Mesendoderm (in vitro differentiated cells): ENCODE results near the gene SMPD3. TPM values are rescaled to one million over a fixed set of nuclear protein-coding genes. Genes with fewer than 3 reads are reported as not detected.
"Not testable (repeated sequence)": the region's sequence is repeated elsewhere in the genome, so short reads cannot be mapped to it uniquely, and the experiment has no call there.

Source experiments
- DNase-seq: peaks from one replicate; pipeline ENCODE4 v3.0.0; 2013
- H2AK5ac ChIP-seq: 2 replicates; pipeline ENCODE4 v1.6.1; 2013; ENCODE audit warnings: low read length, inconsistent platforms
- H2BK120ac ChIP-seq: 2 replicates; pipeline ENCODE4 v1.6.1; 2013; ENCODE audit warnings: low read depth, mild to moderate bottlenecking, low read length, moderate library complexity, mixed read lengths
- H2BK15ac ChIP-seq: replicated peaks from 2 replicates; pipeline ENCODE4 v1.6.1; 2013; ENCODE audit warnings: low read depth, mild to moderate bottlenecking, moderate library complexity
- H2BK5ac ChIP-seq: 2 replicates; pipeline ENCODE4 v1.6.1; 2013; ENCODE audit warnings: low read length, inconsistent platforms
- H3K18ac ChIP-seq: 2 replicates; pipeline ENCODE4 v1.6.1; 2013; ENCODE audit warnings: mild to moderate bottlenecking, low read length, mixed read lengths
- H3K23ac ChIP-seq: one replicate; pipeline ENCODE4 v1.6.1; 2013; ENCODE audit warnings: low read length
- H3K27ac ChIP-seq: 2 replicates; pipeline ENCODE4 v1.5.1; 2013; ENCODE audit warnings: low read depth, mild to moderate bottlenecking, inconsistent platforms, low read length, moderate library complexity
- H3K27me3 ChIP-seq: 2 replicates; pipeline ENCODE4 v1.6.1; 2013; ENCODE audit warnings: low read length, control low read depth, mild to moderate bottlenecking, inconsistent platforms; ENCODE audit not compliant: insufficient read depth, poor library complexity
- H3K36me3 ChIP-seq: 2 replicates; pipeline ENCODE4 v1.6.1; 2013; ENCODE audit warnings: low read length, inconsistent platforms; ENCODE audit not compliant: control insufficient read depth, insufficient read depth
- H3K4ac ChIP-seq: one replicate; pipeline ENCODE4 v1.6.1; 2013; ENCODE audit warnings: low read depth, mild to moderate bottlenecking, low read length, moderate library complexity
- H3K4me1 ChIP-seq: 2 replicates; pipeline ENCODE4 v1.6.1; 2013; ENCODE audit warnings: low read depth, low read length, inconsistent platforms; ENCODE audit not compliant: control insufficient read depth
- H3K4me2 ChIP-seq: 2 replicates; pipeline ENCODE4 v1.6.1; 2013; ENCODE audit warnings: low read length
- H3K4me3 ChIP-seq: 2 replicates; pipeline ENCODE4 v1.5.1; 2013; ENCODE audit warnings: mild to moderate bottlenecking, low read length
- H3K56ac ChIP-seq: one replicate; pipeline ENCODE4 v1.6.1; 2013; ENCODE audit warnings: low read length
- H3K79me1 ChIP-seq: 2 replicates; pipeline ENCODE4 v1.6.1; 2013; ENCODE audit warnings: low read length, inconsistent platforms
- H3K79me2 ChIP-seq: 2 replicates; pipeline ENCODE4 v1.6.1; 2013; ENCODE audit warnings: mild to moderate bottlenecking, low read length; ENCODE audit not compliant: control insufficient read depth, insufficient read depth
- H3K9ac ChIP-seq: 2 replicates; pipeline ENCODE4 v1.6.1; 2013; ENCODE audit warnings: low read length, inconsistent platforms
- H4K5ac ChIP-seq: one replicate; pipeline ENCODE4 v1.6.1; 2013; ENCODE audit warnings: low read length
- H4K8ac ChIP-seq: one replicate; pipeline ENCODE4 v1.6.1; 2013; ENCODE audit warnings: low read depth, mild to moderate bottlenecking, control low read depth, low read length, moderate library complexity
- WGBS: extraction: QIAGEN DNeasy Blood & Tissue Kit; methylation state at CpG from one replicate; pipeline ENCODE4 v1.1.7; 2013; ENCODE audit warnings: low lambda C conversion rate, missing lambda C conversion rate; ENCODE audit not compliant: insufficient coverage; ENCODE audit errors: extremely low coverage; 5-methylcytosine and 5-hydroxymethylcytosine counted together
- polyA plus RNA-seq, 2 experiments: library from polyadenylated mRNA; stranded (reverse); fragments of 200-250 nt; gene quantifications; one replicate each; pipeline ENCODE4 v1.2.3, GENCODE V29; 2013

SMPD3 gene
- polyA plus RNA-seq (2013, experiment 1 of 2) = 0.66 TPM
- 0.49 TPM for polyA plus RNA-seq (2013, experiment 2 of 2)

DNA sequence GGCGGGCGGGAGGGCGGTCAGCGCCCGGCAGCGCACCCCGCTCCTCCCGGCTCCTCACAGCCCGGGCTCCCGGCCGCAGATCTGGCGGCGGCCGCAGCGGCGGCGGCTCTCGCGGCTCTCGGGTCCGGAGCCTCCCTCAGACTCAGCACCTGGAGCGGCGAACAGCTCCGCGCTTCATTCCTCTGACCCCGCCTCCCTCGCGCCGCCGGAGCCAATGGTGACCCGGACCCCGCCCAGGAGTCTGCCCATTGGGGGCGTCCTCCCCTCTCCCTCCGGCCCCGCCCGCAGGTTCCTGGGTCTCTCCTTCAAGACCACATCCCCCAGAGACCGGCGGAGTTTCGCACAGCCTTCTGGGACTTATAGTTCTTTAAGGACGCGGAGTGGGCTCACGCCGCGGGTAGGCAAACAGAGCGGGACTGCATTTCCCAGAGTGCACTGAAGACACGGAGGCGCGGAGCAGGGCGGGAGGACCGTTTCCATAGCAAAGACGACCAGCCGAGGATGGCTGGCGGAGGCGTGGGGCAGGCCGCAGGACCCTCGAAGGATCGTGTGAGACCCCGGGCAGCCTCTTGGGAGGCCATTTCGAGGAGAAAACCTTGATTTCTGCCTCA is at the start of gene SMPD3:
TSS of gene SMPD3 (minus strand) at position 149 of the 611 bp plus-strand sequence. CDS start 76,327 bp downstream, outside the sequence.
- H3K4me1 ChIP-seq = no peaks in the 10 kb centered on the region
- H3K79me1 ChIP-seq = no peaks in the 10 kb centered on the region
- no peak within 1 kb of the TSS for H3K18ac ChIP-seq
- peak within 1 kb of the TSS; percentile 16 for H3K4me3 ChIP-seq
- no peaks in the 10 kb centered on the region for H3K36me3 ChIP-seq
- no peak within 1 kb of the TSS for H3K27ac ChIP-seq
- no peak within 1 kb of the TSS for H3K4ac ChIP-seq
- no peak within 1 kb of the TSS for H3K56ac ChIP-seq
- no CpG with 5 or more reads among the region's 59 CpGs for WGBS
- no peak within 1 kb of the TSS for H2BK5ac ChIP-seq
- DNase-seq = peak; percentile 100
- no peak within 1 kb of the TSS for H2BK15ac ChIP-seq
- H4K8ac ChIP-seq = no peak within 1 kb of the TSS
- peak within 1 kb of the TSS; percentile 36 for H3K4me2 ChIP-seq
- no peak within 1 kb of the TSS for H4K5ac ChIP-seq
- H2BK120ac ChIP-seq = no peak within 1 kb of the TSS
- H2AK5ac ChIP-seq = no peak within 1 kb of the TSS
- H3K23ac ChIP-seq = no peak within 1 kb of the TSS
- no peaks in the 10 kb centered on the region for H3K79me2 ChIP-seq
- H3K27me3 ChIP-seq = peaks cover 3% of the 10 kb centered on the region
- peak within 1 kb of the TSS; percentile 27 for H3K9ac ChIP-seq

DNA sequence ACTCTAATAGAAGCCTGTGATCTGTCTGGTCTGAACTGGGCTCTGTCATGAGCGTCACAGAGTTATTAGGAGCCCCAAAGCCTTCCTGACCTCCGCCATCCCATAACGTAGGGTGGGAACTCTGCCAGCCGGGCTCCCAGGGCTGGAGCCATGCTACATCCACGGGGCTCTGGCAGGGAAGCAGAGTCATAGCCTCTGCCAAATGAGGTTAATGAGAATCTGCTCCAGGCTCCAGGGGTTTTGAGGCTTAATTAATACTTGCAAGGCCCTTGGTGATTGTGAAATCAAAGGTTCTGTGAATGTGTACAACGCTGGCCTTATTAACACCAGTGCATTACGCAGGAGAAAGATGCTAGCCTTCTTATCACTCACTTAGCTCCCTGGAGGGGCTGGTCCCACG is 48.4 kb upstream of the SMPD3 start:
- Histone ChIP-seq H3K4ac (no peak overlapping the region), H3K23ac (no peak overlapping the region), H2BK120ac (no peak overlapping the region), H3K9ac (no peak overlapping the region), H3K27ac (no peak overlapping the region), H2BK15ac (no peak overlapping the region), H3K56ac (no peak overlapping the region), H3K4me1 (no peaks in the 10 kb centered on the region), H3K18ac (no peak overlapping the region), H3K27me3 (no peaks in the 10 kb centered on the region), H2AK5ac (no peak overlapping the region), H3K79me2 (no peaks in the 10 kb centered on the region), H3K4me3 (no peak overlapping the region), H2BK5ac (no peak overlapping the region), H3K79me1 (no peaks in the 10 kb centered on the region), H4K5ac (no peak overlapping the region), H4K8ac (no peak overlapping the region), H3K4me2 (no peak overlapping the region), H3K36me3 (no peaks in the 10 kb centered on the region)
- no peak for DNase-seq
- WGBS = no CpG with 5 or more reads among the region's 8 CpGs

DNA sequence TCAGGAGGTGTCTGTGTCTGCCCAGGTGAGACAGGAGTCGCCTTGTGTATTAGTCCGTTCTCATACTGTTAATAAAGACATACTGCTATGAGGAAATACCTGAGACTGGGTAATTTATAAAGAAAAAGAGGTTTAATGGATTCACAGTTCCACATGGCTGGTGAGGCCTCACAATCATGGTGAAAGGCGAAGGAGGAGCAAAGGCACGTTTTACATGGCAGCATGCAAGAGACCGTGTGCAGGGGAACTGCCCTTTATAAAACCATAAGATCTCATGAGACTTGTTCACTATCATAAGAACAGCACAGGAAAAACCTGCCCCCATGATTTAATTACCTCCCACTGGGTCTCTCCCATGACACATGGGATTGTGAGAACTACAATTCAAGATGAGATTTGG is 46.0 kb upstream of the SMPD3 start:
- WGBS = no CpG with 5 or more reads among the region's 5 CpGs
- H2BK120ac ChIP-seq, H3K79me1 ChIP-seq, H4K5ac ChIP-seq, H3K27ac ChIP-seq, H3K36me3 ChIP-seq, H3K27me3 ChIP-seq, H2BK5ac ChIP-seq, H3K23ac ChIP-seq, H2AK5ac ChIP-seq, H3K4me3 ChIP-seq, H3K4me2 ChIP-seq, H3K79me2 ChIP-seq, DNase-seq, H3K4ac ChIP-seq, H4K8ac ChIP-seq, H3K4me1 ChIP-seq, H3K18ac ChIP-seq, H2BK15ac ChIP-seq, H3K9ac ChIP-seq, H3K56ac ChIP-seq: not testable (repeated sequence)

DNA sequence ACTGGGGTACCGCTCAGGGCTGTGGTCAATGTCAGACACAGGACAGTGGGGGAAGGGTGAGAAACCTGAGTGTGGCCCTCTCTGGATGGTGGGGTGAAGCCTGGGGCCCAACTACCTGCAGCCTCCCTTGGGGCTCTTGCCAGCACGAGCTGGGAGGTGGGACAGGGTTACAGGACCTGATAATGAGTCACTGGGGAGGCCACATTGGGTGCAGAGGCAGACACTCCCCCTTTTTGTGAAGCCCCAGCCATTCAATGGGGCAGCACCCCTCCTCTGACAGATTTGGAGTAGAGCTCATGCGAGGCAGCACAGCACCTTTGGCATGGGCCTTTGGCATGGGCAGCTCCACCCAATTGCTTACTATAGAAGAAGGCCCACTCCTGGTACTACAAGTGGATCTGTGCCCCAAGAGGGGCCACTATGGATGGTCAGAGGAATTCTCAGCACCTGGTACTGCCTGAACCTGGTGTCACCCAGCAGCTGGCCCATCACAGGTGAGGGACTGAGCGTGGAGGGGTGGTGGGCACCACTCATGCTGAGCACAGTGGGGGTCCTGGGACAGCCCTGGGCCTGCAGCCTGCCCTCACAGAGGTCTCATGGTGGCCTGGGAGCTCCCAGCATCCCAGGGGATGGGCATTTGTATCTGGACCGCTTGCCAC is 45.2 kb upstream of the SMPD3 start:
- H3K27ac ChIP-seq = no peak overlapping the region

DNA sequence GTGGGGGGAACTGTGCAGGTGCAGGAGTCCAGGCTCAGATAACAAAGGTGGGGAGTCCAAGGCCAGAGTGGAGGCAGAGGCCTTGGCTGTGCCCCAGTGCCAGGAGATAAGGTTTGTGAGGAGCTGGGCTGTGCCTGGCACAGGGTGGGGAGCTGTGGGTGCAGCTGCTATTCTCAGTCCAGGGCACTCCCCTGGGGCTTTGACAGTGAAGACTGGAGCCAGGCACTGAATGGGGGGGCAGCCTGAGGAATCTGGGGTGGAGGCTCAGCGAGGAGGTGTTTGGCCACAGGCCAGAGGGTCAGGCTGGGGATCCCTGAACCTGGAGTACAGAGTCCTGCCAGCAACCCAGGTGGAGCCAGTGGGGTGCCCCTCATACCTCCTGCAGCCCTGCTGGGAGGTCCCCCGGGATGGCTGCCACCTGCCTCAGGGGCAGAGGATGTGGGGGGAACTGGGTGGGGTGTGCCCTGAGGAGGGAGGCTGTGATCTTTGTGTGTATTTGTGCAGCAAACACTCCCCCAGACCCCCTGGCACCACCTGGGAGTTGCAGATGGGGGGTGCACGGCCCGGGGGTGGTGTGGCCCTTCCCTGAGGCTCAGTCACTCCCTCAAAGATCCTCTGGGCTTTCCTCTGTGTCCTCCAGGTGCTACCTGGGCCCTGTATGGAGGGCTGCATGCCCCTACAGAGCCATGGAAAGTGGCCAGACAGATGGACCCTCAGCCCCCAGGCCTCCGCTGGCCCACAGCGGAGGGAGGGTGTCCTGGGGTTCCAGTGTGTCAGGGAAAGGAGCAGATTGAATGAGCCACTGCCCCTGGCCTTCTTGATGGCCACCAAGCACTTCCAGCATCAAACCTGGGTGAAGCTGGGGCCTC is 44.5 kb upstream of the SMPD3 start:
- no peak for DNase-seq
- WGBS = no CpG with 5 or more reads among the region's 6 CpGs
- no peak overlapping the region for H3K4ac ChIP-seq
- no peak overlapping the region for H3K4me2 ChIP-seq
- no peak overlapping the region for H3K4me3 ChIP-seq
- no peak overlapping the region for H3K18ac ChIP-seq
- no peak overlapping the region for H3K56ac ChIP-seq
- no peak overlapping the region for H2BK120ac ChIP-seq
- H3K36me3 ChIP-seq = no peaks in the 10 kb centered on the region
- no peak overlapping the region for H4K8ac ChIP-seq
- H2BK5ac ChIP-seq = no peak overlapping the region
- no peaks in the 10 kb centered on the region for H3K27me3 ChIP-seq
- no peak overlapping the region for H3K27ac ChIP-seq
- no peak overlapping the region for H2BK15ac ChIP-seq
- no peak overlapping the region for H3K23ac ChIP-seq
- H3K79me2 ChIP-seq = no peaks in the 10 kb centered on the region
- H3K4me1 ChIP-seq = peaks cover 2% of the 10 kb centered on the region
- H3K79me1 ChIP-seq = no peaks in the 10 kb centered on the region
- no peak overlapping the region for H4K5ac ChIP-seq
- no peak overlapping the region for H2AK5ac ChIP-seq
- H3K9ac ChIP-seq = no peak overlapping the region

More for the DNA sequence above, 45.2 kb upstream of the SMPD3 start:
- H3K23ac ChIP-seq = no peak overlapping the region
- peaks cover 2% of the 10 kb centered on the region for H3K4me1 ChIP-seq
- no peak overlapping the region for H3K9ac ChIP-seq
- no peak overlapping the region for H2BK120ac ChIP-seq
- no peaks in the 10 kb centered on the region for H3K79me2 ChIP-seq
- WGBS = no CpG with 5 or more reads among the region's 5 CpGs
- no peaks in the 10 kb centered on the region for H3K79me1 ChIP-seq
- no peak overlapping the region for H4K5ac ChIP-seq
- H3K56ac ChIP-seq = no peak overlapping the region
- no peak overlapping the region for H3K4ac ChIP-seq
- no peak overlapping the region for H3K4me2 ChIP-seq
- H2AK5ac ChIP-seq = no peak overlapping the region
- no peak overlapping the region for H3K4me3 ChIP-seq
- H2BK15ac ChIP-seq = no peak overlapping the region
- no peak overlapping the region for H3K18ac ChIP-seq
- H3K27me3 ChIP-seq = no peaks in the 10 kb centered on the region
- no peak for DNase-seq
- H3K36me3 ChIP-seq = no peaks in the 10 kb centered on the region
- no peak overlapping the region for H2BK5ac ChIP-seq
- no peak overlapping the region for H4K8ac ChIP-seq
